ENCODE results near the gene AMBP.

Gene AMBP

DNA sequence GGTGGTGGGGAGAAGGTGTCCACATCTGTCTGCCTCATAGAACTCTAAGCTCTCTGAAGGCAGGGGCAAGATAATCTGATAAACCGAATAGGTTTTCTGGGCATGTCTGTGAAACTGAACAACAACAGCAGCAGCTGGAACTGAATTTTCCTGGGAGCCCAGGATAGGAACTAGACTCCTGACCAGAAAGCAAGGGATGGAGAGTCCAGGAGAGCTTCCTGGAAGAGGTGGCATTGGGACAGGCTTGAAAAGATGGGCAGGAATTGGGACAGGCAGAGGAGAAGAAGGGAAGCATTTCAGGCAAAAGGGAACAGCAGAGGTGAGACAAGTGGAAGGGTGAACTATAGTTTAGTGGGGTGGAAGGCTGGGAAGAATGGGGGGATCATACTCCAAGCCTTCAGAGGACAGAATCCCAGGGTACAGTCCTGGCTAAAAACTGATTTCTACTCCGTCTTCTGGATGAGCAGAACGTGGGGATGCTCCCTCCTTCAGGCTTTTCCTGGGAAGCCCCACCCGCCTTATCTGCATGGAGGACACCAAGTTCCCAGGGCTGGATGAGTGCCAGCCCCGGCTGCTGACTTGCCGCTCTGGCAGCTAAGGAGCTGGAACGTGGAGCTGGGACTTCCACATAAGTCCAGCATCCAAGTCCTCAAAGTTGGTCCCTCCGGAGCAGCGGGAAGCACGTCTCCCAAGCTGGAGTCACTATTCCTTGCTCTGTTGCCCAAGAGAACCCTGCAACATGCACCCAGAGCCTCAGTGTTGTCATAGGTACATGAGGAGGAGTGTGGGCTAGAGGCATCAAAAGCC lies 34.9 kb upstream of the AMBP start:
- no peak for DNase-seq (ENCODE audit: low read depth)

DNA sequence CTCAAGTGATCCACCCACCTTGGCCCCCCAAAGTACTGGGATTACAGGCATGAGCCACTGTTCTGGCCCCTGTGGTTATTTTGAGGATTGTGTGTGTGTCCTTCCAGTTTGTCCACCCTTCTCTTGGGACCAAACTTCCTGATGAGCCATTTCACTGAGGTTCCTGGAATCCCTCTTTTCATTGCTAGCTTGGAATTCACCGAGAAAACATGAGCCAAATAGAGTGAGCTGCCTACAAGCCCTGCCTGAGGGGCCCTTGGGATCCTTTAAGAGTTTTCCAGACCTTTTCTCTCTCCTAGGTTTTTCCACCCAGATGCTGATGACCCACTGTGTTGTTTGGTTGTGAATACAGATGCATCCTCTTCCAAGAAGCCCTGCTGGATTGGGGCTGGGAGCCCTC lies 34.2 kb upstream of the AMBP start:
- DNase-seq (ENCODE audit: low read depth): no peak

DNA sequence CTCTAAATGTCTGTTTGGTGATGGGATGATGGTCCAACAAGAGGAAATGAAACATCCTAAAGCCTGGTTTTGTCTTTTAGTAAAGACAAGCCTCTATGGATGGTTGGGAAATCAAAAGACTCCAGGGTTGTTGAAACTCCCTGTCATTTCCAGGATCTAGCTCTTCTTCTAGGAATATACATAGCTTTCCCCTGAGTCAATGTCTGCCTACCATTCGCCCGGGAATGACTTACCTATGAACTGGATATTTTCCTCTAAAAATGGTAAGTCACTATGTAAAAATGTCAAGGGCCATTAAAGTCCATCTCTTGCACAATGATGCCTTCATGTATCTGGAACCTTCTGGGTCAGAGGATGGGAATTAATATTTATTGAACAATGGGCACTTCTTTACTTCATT lies 32.1 kb upstream of the AMBP start:
- no peak for DNase-seq (ENCODE audit: low read depth)

DNA sequence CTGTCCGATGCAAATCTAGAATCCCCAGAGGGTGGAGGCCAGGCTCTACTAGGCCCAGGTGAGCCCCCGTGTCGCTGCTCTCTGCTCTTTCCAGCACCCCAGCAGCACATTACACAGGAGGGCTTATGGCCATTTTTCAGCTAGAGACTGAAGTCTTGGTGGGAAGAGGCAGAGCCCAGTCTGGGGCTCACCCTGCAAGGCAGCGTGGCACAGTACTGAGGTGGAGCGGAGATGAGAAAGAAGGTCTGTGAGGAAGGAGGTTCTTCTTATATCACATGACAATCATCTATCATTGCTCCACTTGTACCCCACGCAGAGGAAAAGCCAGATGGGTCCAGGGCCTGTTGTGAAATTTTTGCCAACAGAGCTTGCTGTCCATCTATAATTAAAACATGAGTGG lies 31.0 kb upstream of the AMBP start:
- DNase-seq (ENCODE audit: low read depth): no peak

GRCh38 chr9:114108016-114108833 lies 30.1 kb upstream of the AMBP start:
- peak; percentile 44 for DNase-seq (ENCODE audit: low read depth)

GRCh38 chr9:114107286-114108001 lies 29.3 kb upstream of the AMBP start:
- DNase-seq (ENCODE audit: low read depth): no peak

DNA sequence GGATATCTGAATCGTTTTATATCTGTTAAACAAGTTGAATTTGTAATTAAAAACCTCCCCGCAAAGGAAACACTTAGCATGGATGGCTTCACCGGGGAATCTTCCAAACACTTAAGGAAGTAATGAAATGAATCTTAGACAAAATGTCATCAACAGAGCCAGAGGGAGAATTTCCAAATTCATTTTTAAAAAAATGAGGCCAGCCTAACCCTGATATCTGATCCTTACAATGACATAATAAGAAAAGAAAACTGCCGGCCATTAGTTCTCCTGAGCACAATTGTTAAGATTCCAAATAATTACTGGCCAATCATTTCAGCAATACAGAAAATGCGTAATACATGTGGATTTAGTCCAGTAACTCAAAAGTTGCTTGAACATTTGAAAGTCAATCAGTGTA lies 27.1 kb upstream of the AMBP start:
- no peak for DNase-seq (ENCODE audit: low read depth)

DNA sequence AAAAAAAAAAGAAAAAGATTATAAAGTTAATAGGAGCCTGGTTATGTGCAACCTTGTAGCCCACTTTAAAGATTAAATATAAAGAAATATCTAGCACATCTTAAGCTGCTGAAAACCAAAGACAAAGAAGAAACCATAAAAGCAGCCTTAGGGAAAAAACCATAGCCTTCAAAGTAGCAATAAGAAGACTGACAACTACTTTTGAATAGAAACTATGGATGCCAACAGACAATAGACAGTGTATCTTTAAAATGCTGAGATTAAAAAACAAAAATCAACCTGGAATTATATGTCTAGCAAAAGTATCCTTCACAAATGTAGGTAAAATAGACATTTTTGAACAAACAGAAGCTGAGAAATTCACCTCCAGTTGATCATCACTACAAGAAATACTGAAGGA lies 24.4 kb upstream of the AMBP start:
- no peak for DNase-seq (ENCODE audit: low read depth)

DNA sequence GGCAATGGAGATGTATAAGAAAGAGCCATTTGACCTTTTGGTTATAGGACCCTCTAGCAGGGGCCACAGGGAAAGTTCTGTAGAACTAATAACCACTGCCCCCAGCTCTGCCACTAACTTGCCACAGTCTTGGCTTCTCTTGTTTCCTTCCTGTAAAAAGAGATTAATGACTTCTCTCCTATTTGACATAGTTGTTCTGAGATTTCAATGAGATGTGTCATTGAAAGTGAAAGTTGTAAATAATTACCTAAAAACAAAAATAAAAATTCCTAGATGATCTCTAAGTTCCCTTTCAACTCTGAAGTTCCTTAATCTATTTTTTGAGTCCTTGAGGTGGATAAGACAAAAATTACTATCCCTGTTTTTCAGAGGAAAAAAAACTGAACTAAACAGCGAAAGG lies 22.4 kb upstream of the AMBP start:
- DNase-seq (ENCODE audit: low read depth): no peak

- no peak for DNase-seq (ENCODE audit: low read depth)
These were observed 21.7 kb upstream of the AMBP start for GRCh38 chr9:114099669-114100270.

- DNase-seq (ENCODE audit: low read depth): no peak
These were observed 21.0 kb upstream of the AMBP start, which contains the start of gene KIF12 for GRCh38 chr9:114098936-114099668. TSS of gene KIF12 (minus strand) at chr9:114099292. CDS start at chr9:114099276, 16 bp downstream.

- DNase-seq (ENCODE audit: low read depth): no peak
These were observed 20.2 kb upstream of the AMBP start for GRCh38 chr9:114098021-114098935.

GRCh38 chr9:114097613-114098020 lies 19.5 kb upstream of the AMBP start:
- DNase-seq (ENCODE audit: low read depth): no peak

DNA sequence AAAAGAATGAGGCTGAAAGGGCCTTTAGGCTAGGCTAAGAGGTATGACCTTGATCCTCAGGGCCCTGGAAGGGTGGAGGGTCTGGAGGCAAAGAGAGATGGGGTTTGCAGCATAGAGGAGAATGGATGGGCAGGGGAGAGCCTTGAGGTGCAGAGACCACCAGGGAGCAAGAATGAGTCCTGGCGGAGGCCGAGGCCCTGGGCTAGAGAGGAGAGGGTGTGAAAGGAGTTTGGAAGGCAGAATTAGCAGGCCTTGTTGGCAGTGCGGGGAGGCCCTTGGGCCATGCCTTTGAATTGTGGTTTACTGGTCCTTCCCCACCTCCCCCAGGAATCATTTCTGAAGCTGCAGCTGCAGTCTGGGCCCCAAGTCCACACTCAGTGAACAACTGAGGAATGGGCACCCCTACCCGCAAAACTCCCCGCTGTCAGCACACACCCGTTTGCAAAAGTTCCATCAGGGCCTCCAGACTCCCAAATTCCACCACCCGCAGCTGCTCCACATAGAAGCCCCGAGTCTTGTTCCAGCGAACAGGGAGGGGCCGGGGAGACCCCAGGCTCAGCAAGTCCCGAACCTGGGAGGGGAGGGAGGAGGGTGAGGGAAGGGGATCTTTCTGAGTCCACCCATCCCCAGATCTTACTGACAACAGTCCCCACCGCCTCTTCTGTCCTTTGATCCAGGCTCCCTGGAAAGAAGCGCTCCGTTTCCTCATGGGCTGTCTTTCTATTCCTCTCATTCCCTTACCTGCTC lies 18.9 kb upstream of the AMBP start:
- no peak for DNase-seq (ENCODE audit: low read depth)

GRCh38 chr9:114096041-114096511 lies 18.0 kb upstream of the AMBP start:
- no peak for DNase-seq (ENCODE audit: low read depth)

DNA sequence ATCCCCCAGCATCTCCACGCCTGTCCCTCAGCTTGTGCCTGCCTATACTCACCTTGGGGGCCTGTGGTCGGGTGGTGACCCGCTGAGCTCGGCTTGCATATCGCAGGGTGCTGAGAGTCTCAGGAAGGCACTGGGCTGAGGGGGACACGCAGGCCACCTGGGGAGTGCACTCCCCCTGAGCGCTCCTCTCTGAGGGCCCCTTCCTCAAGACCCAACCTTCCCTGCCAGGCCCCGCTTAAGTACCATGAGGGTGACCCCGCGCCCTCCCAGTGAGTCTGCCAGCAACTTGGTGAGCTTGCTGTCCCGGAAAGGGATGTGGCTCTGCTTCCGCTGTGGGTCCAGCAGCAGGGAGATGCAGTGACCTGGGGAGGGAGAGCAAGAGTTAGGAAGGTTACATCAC lies 16.9 kb upstream of the AMBP start:
- no peak for DNase-seq (ENCODE audit: low read depth)

- no peak for DNase-seq (ENCODE audit: low read depth)
These were observed 15.8 kb upstream of the AMBP start for GRCh38 chr9:114093761-114094505.

- no peak for DNase-seq (ENCODE audit: low read depth)
These were observed 15.0 kb upstream of the AMBP start for GRCh38 chr9:114093031-114093471.

DNA sequence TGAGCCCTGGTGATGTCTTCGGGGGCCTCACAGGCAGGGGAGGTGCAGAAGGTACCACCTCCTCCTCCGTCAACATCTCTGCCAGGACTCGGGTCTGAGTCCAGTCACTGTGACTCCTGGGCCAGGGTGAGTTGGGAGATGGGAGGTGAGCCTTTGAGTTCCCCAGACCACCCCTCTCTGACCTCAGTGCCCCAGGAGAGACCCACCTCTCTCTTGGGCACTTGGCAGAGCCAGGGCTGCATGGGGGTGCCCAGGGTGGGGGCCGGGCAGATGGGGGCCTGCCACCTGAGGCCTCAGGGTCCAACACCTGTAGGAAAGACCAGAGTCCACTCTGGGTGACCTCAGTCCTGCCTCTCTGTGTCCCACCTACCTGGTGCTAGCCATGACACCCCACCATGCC lies 14.2 kb upstream of the AMBP start:
- no peak for DNase-seq (ENCODE audit: low read depth)

Measured in stimulated activated CD8-positive, alpha-beta memory T cell treated with anti-CD3 and anti-CD28 coated beads, Interleukin-15, amount 100 ng/mL, for 24 hours (primary cell).